Epidermal melanocyte (primary cell): ENCODE data around the gene TSG101.

Experiments
- DNase-seq: peaks from one replicate; pipeline ENCODE4 v3.0.0; 2011; ENCODE audit warnings: low spot score; ENCODE audit not compliant: insufficient read length

The TSG101 gene, protein sequence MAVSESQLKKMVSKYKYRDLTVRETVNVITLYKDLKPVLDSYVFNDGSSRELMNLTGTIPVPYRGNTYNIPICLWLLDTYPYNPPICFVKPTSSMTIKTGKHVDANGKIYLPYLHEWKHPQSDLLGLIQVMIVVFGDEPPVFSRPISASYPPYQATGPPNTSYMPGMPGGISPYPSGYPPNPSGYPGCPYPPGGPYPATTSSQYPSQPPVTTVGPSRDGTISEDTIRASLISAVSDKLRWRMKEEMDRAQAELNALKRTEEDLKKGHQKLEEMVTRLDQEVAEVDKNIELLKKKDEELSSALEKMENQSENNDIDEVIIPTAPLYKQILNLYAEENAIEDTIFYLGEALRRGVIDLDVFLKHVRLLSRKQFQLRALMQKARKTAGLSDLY

GRCh38 chr11:18526521-18527296 is at the start of gene TSG101:
TSG101 (minus strand) TSS chr11:18526942; CDS start chr11:18526816, 126 bp downstream.
- DNase-seq, result peak; percentile 88

- no peak for DNase-seq
Measured at GRCh38 chr11:18575361-18575760, 48.6 kb upstream of the TSG101 start.

GRCh38 chr11:18567081-18567480 is 40.3 kb upstream of the TSG101 start:
- no peak for DNase-seq

DNA sequence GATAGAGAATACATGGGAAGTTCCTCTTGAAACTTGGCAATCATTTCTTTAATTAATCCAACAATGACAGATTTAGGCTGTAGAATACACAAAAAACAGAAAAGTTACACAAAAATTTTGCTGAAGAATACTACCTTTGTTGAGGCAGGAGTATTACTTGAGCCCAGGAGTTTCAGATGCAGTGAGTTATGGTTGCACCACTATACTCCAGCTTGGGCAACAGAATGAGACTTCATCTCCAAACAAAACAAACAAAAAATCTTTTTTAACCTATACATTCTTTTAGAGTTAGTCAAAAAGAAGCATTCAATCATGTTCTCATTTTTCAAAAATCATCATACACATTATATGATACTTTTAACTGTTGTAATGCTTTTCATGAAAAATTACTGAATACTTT is 39.7 kb upstream of the TSG101 start:
- DNase-seq, result no peak

GRCh38 chr11:18564149-18564548 is 37.4 kb upstream of the TSG101 start:
- DNase-seq, result no peak

DNA sequence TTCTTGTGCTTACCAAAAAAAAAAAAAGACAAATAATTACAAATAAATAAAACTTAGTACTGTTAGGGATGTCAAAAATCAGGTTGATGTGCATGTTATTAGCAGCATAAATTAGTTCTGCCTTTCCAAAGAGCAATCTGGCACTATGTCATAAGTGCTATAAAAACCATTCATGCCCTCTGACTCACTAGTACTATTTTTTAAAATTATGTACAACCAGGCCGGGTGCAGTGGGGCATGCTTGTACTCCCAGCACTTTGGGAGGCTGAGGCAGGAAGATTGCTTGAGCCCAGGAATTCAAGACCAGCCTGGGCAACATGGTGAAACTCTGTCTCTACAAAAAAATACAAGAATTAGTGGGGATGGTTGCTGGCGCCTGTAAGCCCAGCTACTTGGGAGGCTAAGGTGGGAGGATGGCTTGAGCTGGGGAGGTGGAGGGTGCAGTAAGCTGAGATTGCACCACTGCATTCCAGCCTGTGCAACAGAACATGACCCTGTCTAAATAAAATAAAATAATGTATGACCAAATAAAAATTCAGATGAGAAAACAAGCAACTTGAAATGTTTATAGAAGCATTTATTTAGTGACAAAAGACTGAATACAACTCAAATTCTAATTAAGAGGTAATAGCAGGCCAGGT is 36.5 kb upstream of the TSG101 start:
- DNase-seq, result no peak

- no peak for DNase-seq
Measured at GRCh38 chr11:18548001-18548400, 21.3 kb upstream of the TSG101 start.

- DNase-seq, result no peak
Measured at GRCh38 chr11:18540207-18541009, 13.7 kb upstream of the TSG101 start.

DNA sequence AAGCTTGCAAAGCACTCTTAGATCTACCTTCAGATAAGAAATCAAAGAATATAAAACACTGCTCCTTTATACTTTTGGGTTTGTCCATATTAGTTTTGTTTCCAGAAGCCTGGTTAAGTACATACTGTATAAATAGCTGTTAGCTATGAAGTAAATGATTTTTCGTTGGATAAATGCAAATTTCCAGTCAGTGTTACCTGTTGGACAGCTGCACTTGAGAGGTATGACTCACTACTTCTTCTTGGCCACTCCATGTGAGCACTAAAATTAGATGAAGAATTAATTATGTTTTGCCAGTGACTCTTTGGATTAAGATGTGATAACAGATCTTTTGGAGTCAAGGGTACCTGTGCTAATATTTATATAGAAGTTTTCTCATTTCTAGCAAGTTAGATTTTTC is 9.5 kb upstream of the TSG101 start:
- DNase-seq, result no peak

- DNase-seq, result no peak
Measured at GRCh38 chr11:18534245-18534644, 7.5 kb upstream of the TSG101 start.

- DNase-seq, result no peak
Measured at GRCh38 chr11:18533365-18533764, 6.6 kb upstream of the TSG101 start.

GRCh38 chr11:18527512-18527911 is 770 bp upstream of the TSG101 start:
- DNase-seq, result peak; percentile 15

DNA sequence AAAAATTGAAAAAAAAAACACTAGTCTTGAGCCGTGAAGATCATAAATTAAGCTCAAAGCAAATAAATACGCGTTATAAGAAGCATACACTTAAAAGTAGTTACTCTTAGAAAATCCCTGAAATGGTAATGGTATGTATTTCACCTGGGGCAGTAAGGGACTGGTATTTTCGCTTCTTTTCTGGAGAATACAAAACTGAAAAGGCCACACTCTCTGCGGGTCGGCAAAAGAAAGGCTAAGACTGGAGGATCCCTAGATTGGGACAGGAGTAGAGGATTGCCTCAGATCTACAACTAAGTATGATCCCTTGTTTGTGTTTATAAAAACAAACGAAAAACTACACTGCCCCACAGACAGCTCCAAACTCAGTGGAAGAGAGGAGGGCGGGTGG is 617 bp downstream of the TSG101 start:
- DNase-seq, result no peak

DNA sequence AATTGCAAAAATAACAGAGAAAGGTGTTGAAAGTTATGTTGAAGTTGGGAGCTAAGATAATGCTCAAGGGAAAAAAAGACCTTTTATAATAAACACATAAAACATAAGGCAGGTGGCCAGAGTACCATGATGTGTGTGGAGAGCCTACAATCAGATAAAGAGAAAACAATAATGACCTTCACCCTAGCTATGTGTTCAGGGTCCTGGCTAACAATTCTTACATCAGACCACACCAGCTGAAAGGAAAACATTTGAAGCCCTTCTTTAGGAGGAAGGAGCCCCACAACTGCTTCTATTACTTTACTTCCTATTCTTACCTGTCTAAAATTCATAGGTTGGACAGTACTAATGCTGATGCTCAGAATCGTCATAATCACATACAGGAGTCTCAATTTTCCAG is 2.5 kb downstream of the TSG101 start:
- DNase-seq, result no peak

DNA sequence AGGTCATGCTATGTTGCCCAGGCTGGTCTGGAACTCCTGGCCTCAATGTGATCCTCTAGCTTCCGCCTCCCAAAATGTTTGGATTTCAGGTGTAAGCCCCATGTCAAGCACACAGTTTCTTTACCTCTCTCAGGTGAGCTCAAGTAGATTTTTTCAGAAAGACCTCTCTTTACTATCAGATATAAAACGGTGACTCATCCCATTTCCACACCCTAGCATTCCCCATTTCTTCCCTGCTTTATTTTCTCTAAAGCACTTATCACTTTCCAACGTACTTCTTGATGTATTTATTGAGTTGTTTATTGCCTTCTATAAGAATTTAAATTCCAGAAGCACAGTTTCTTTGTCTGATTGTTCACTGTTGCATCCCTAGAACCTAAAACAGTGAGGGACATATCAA is 3.7 kb downstream of the TSG101 start:
- no peak for DNase-seq

DNA sequence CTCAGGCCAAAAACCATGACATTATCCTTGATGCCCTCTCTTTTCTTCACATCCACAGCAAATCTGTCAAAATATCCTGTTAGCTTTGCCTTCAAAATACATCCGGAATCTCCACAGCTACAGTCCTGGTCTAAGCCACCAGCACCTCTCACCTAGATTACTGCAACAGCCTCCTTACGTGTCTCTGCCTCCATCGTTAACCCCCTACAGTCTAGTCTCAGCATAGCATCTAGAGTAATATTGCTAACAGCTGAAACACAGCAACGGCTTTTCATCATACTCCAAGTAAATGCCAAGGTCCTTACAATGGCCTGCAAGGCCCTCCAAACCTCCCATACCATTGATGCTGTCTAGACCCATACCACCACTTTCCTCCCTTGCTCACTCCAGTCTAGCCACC is 4.4 kb downstream of the TSG101 start:
- DNase-seq, result no peak

DNA sequence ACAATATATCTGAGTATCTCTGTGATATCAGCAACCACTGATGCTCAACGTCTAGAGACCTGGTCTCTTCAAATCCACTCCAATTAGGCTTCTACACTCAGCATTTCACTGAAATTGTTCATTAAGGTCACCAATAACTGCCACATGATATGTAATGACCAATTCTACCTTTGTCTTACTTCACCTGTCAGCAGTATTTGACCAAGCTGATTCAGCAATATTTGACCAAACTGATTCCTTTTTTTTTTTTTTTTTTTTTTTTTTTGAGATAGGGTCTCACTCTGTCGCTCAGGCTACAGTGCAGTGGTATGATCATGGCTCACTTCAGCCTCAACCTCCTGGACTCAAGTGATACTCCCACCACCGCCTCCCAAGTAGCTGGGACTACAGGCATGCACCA is 5.6 kb downstream of the TSG101 start:
- DNase-seq, result no peak

- DNase-seq, result no peak
Measured at GRCh38 chr11:18502352-18502751, 24.4 kb downstream of the TSG101 start.

GRCh38 chr11:18501629-18502028 is 25.1 kb downstream of the TSG101 start:
- DNase-seq, result no peak

GRCh38 chr11:18498039-18498438 is 28.7 kb downstream of the TSG101 start:
- no peak for DNase-seq

GRCh38 chr11:18495703-18496102 is 31.0 kb downstream of the TSG101 start:
- no peak for DNase-seq
